Hepatocyte (in vitro differentiated cells): ENCODE results near the gene TES. TPM values are rescaled to one million over a fixed set of nuclear protein-coding genes. Genes with fewer than 3 reads are reported as not detected.
A peak's percentile ranks its signal among the peaks of the same experiment; 100 is the strongest.

Experiments
- DNase-seq: peaks from one replicate; pipeline ENCODE4 v3.0.0-alpha.2; 2016; ENCODE audit warnings: low spot score
- H2AFZ ChIP-seq: fragments of 200-600 bp; sonication (generic); 2 replicates; pipeline ENCODE4 v1.6.0; 2016; ENCODE audit warnings: antibody characterized with exemption, mild to moderate bottlenecking
- H3K27ac ChIP-seq: fragments of 200-600 bp; sonication (generic); 2 replicates; pipeline ENCODE4 v1.5.1; 2016; ENCODE audit warnings: mild to moderate bottlenecking
- H3K27me3 ChIP-seq: fragments of 200-600 bp; sonication (generic); 2 replicates; pipeline ENCODE4 v1.6.1; 2016
- H3K36me3 ChIP-seq: fragments of 200-600 bp; sonication (generic); replicated peaks from 2 replicates; pipeline ENCODE4 v1.5.1; 2016; ENCODE audit warnings: low read depth; ENCODE audit not compliant: insufficient read depth
- H3K4me1 ChIP-seq: fragments of 200-600 bp; sonication (generic); 2 replicates; pipeline ENCODE4 v1.5.1; 2016; ENCODE audit warnings: mild to moderate bottlenecking, moderate library complexity; ENCODE audit not compliant: insufficient read depth
- H3K4me2 ChIP-seq: fragments of 200-600 bp; sonication (generic); 2 replicates; pipeline ENCODE4 v1.6.0; 2016
- H3K4me3 ChIP-seq: fragments of 200-600 bp; sonication (generic); 2 replicates; pipeline ENCODE4 v1.5.1; 2016; ENCODE audit warnings: mild to moderate bottlenecking
- H3K79me2 ChIP-seq: fragments of 200-600 bp; sonication (generic); 2 replicates; pipeline ENCODE4 v1.6.0; 2017; ENCODE audit warnings: mild to moderate bottlenecking
- H3K9me2 ChIP-seq: fragments of 200-600 bp; sonication (generic); replicated peaks from 2 replicates; pipeline ENCODE4 v1.6.0; 2017; ENCODE audit warnings: mild to moderate bottlenecking; ENCODE audit not compliant: insufficient read depth
- H3K9me3 ChIP-seq: fragments of 200-600 bp; sonication (generic); 2 replicates; pipeline ENCODE4 v1.5.1; 2016; ENCODE audit warnings: low read depth, mild to moderate bottlenecking
- H4K20me1 ChIP-seq: fragments of 200-600 bp; sonication (generic); 2 replicates; pipeline ENCODE4 v1.6.0; 2016; ENCODE audit warnings: mild to moderate bottlenecking; ENCODE audit not compliant: insufficient read depth, poor library complexity, severe bottlenecking
- CTCF ChIP-seq: fragments of 200-600 bp; sonication (generic); IDR thresholded peaks from 2 replicates; pipeline ENCODE4 v1.5.1; 2016; ENCODE audit warnings: antibody characterized with exemption, mild to moderate bottlenecking; ENCODE audit not compliant: poor library complexity
- EZH2 ChIP-seq: fragments of 200-600 bp; sonication (generic); IDR thresholded peaks from 2 replicates; pipeline ENCODE4 v1.6.1; 2016; ENCODE audit warnings: antibody characterized with exemption, mild to moderate bottlenecking, borderline replicate concordance
- EZH2phosphoT487 ChIP-seq: fragments of 200-600 bp; sonication (generic); IDR thresholded peaks from one replicate; pipeline ENCODE4 v1.6.1; 2018; ENCODE audit warnings: antibody characterized with exemption, mild to moderate bottlenecking, low read depth, moderate library complexity; ENCODE audit not compliant: unreplicated experiment, severe bottlenecking
- WGBS: methylation state at CpG from one replicate; pipeline ENCODE4 v1.1.6; 2016; ENCODE audit warnings: low lambda C conversion rate; ENCODE audit errors: missing lambda C conversion rate; 5-methylcytosine and 5-hydroxymethylcytosine counted together
- polyA plus RNA-seq: library from polyadenylated mRNA; unstranded; fragments of >200 nt; fragmentation: Nextera tagmentation; extraction: Ambion mirVana; gene quantifications from 2 replicates; pipeline ENCODE4 v1.2.1, GENCODE V29; 2016
- total RNA-seq: library from RNA; depleted of rRNA; stranded (reverse); fragments of >200 nt; gene quantifications from 2 replicates; pipeline ENCODE4 v1.2.3, GENCODE V29; 2014

TES gene
- total and polyA plus RNA-seq, 2 experiments from 2014 or later: 83.2 to 122 TPM

GRCh38 chr7:116269466-116269865 lies 59.1 kb downstream of the TES start:
- H3K36me3 ChIP-seq: no peaks in the 10 kb centered on the region
- H3K27ac ChIP-seq: peak overlapping the region; percentile 45
- TF ChIP-seq EZH2: no peak
- no peak for TF ChIP-seq EZH2phosphoT487
- TF ChIP-seq CTCF: no peak
- no peaks in the 10 kb centered on the region for H3K79me2 ChIP-seq
- 46% methylated on average over 4 of the region's 4 CpGs for WGBS
- no peak for DNase-seq
- H3K9me3 ChIP-seq: no peaks in the 10 kb centered on the region
- peaks cover 32% of the 10 kb centered on the region for H3K4me1 ChIP-seq
- peak overlapping the region; percentile 4 for H2AFZ ChIP-seq
- no peaks in the 10 kb centered on the region for H3K27me3 ChIP-seq
- no peaks in the 10 kb centered on the region for H4K20me1 ChIP-seq
- H3K4me3 ChIP-seq: no peak overlapping the region
- no peaks in the 10 kb centered on the region for H3K9me2 ChIP-seq
- H3K4me2 ChIP-seq: peak overlapping the region; percentile 19

GRCh38 chr7:116271161-116271913 lies 61.0 kb downstream of the TES start:
- H3K9me2 ChIP-seq: no peaks in the 10 kb centered on the region
- no peak for DNase-seq
- no peak overlapping the region for H3K4me3 ChIP-seq
- H3K4me2 ChIP-seq: peak overlapping the region; percentile 35
- 54% methylated on average over 5 of the region's 5 CpGs for WGBS
- no peaks in the 10 kb centered on the region for H3K36me3 ChIP-seq
- no peaks in the 10 kb centered on the region for H3K79me2 ChIP-seq
- H3K9me3 ChIP-seq: no peaks in the 10 kb centered on the region
- TF ChIP-seq EZH2: no peak
- no peak for TF ChIP-seq EZH2phosphoT487
- TF ChIP-seq CTCF: no peak
- H2AFZ ChIP-seq: no peak overlapping the region
- no peaks in the 10 kb centered on the region for H4K20me1 ChIP-seq
- H3K27me3 ChIP-seq: no peaks in the 10 kb centered on the region
- H3K4me1 ChIP-seq: peaks cover 32% of the 10 kb centered on the region
- peak overlapping the region; percentile 42 for H3K27ac ChIP-seq

- no peak overlapping the region for H2AFZ ChIP-seq
- no peaks in the 10 kb centered on the region for H3K79me2 ChIP-seq
- 61% methylated on average over 4 of the region's 4 CpGs for WGBS
Observed at GRCh38 chr7:116271963-116272886, 61.9 kb downstream of the TES start.

More at GRCh38 chr7:116271963-116272886, 61.9 kb downstream of the TES start:
- H3K27ac ChIP-seq: peak overlapping the region; percentile 65
- H3K9me2 ChIP-seq: no peaks in the 10 kb centered on the region
- TF ChIP-seq EZH2phosphoT487: no peak
- peaks cover 32% of the 10 kb centered on the region for H3K4me1 ChIP-seq
- peak; percentile 69 for DNase-seq
- H3K36me3 ChIP-seq: no peaks in the 10 kb centered on the region
- H4K20me1 ChIP-seq: no peaks in the 10 kb centered on the region
- H3K9me3 ChIP-seq: no peaks in the 10 kb centered on the region
- peak overlapping the region; percentile 35 for H3K4me2 ChIP-seq
- H3K27me3 ChIP-seq: no peaks in the 10 kb centered on the region
- no peak overlapping the region for H3K4me3 ChIP-seq
